Activated CD8-positive, alpha-beta memory T cell treated with anti-CD3 and anti-CD28 coated beads for 48 hours (primary cell): ENCODE measurements around the gene NFATC4.

ENCODE experiments used
- DNase-seq, 3 experiments: peaks; one replicate each; pipeline ENCODE4 v3.0.0-alpha.2; 2020; ENCODE audit warnings: low read depth in 2 of 3, low spot score in 2 of 3

NFATC4 gene

GRCh38 chr14:24407608-24408325 lies 39.8 kb downstream of the NFATC4 start:
- DNase-seq = no peak

- no peak for DNase-seq
Observed at GRCh38 chr14:24408764-24409163, 40.8 kb downstream of the NFATC4 start.

GRCh38 chr14:24409192-24409591 lies 41.2 kb downstream of the NFATC4 start:
- DNase-seq = no peak

GRCh38 chr14:24409956-24410355 lies 42.0 kb downstream of the NFATC4 start:
- no peak for DNase-seq

GRCh38 chr14:24411443-24412389 lies 43.7 kb downstream of the NFATC4 start:
- DNase-seq = no peak

- DNase-seq = no peak
Observed at GRCh38 chr14:24414077-24414476, 46.1 kb downstream of the NFATC4 start.

GRCh38 chr14:24414732-24415420 lies 46.9 kb downstream of the NFATC4 start:
- no peak for DNase-seq

GRCh38 chr14:24415421-24416253 lies 47.7 kb downstream of the NFATC4 start:
- no peak for DNase-seq

GRCh38 chr14:24416254-24416931 lies 48.4 kb downstream of the NFATC4 start:
- DNase-seq = no peak

- no peak for DNase-seq
Observed at GRCh38 chr14:24416932-24417619, 49.1 kb downstream of the NFATC4 start.

- DNase-seq = no peak
Observed at GRCh38 chr14:24417832-24418491, 50.0 kb downstream of the NFATC4 start.

- no peak for DNase-seq
Observed at GRCh38 chr14:24418492-24418873, 50.5 kb downstream of the NFATC4 start.

- no peak for DNase-seq
Observed at GRCh38 chr14:24422261-24422660, 54.3 kb downstream of the NFATC4 start.

- DNase-seq = no peak
Observed at GRCh38 chr14:24422694-24423601, 55.0 kb downstream of the NFATC4 start.

- DNase-seq = no peak
Observed at GRCh38 chr14:24425704-24426103, 57.7 kb downstream of the NFATC4 start.

- no peak for DNase-seq
Observed at GRCh38 chr14:24426150-24426911, 58.3 kb downstream of the NFATC4 start.

GRCh38 chr14:24426912-24427536 lies 59.0 kb downstream of the NFATC4 start:
- DNase-seq = no peak
